GM19351 (cell line): ENCODE measurements around the gene DGKI.

Experiments used
- ATAC-seq: cut with Tn5 transposase; IDR thresholded peaks from one replicate; pipeline ENCODE4 v1.9.1; 2021; ENCODE audit warnings: mild to moderate bottlenecking, moderate library complexity; ENCODE audit not compliant: unreplicated experiment

DGKI gene

DNA sequence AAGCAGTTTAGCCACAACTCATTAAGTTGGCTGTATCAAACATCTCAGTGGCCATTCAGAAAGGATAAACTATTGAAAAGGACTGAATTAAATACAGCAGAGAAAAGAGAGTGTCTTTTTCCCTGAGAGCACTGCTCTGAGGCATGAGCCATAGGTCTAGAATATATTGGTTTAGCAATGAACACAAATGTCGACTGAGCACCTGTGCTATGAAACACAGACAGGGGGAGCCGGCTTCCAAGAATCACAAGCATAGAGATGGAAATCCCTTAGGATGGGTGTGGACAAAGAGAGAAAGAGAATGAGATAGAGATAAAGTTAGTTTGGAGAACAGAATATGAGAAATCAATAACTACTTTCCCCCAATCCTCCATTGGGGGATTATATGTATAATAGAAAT lies 54.8 kb downstream of the DGKI start:
- no peak for ATAC-seq

DNA sequence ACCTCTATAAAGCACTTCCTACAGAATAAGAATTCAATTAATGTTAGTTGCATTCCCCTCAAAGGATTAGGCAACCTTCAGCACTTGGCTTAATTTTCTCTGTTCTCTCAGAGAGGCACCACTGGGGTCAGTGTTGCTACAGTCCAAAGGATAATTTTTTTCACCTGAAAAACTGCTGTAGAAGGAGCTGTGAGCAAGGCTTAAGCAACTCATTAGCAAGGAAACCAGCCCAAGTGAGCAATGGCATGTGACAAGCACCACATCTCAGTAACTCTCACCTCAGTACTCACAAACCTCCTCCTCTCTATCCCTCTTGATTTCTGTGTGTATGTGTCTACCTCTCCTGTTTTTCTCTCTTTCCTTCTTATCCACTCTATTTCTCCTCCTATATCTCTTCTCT lies 55.9 kb downstream of the DGKI start:
- ATAC-seq = no peak

DNA sequence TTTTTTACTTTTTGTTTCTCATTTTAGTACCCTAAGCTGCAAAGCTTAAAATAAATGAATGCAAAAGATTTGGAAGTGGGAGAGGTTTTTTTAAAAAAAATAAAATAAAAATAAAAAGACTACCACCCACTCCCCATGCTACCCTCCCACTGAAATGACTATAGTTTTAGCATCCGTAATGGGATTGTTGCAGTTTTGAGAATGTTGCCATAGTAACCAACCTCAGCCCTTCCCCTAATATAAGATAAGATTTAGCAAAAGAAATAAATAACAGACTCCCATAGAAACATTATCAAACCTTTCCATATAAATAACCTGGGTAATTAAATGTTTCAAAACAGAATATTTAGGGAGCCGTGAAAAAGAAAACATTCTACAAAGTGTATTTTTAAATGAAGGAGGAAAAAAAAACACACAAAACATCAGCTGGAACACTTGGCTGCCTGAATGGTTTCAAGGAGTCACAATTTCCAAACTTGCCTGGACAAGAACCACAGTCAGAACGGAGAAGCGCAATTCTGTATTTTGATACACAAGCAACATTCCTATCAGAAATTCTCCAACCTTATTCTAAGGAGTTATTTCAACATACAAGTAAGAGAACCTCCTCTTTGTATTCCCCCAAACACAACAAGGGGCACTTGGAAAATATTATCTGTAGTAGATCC lies 57.4 kb downstream of the DGKI start:
- no peak for ATAC-seq

DNA sequence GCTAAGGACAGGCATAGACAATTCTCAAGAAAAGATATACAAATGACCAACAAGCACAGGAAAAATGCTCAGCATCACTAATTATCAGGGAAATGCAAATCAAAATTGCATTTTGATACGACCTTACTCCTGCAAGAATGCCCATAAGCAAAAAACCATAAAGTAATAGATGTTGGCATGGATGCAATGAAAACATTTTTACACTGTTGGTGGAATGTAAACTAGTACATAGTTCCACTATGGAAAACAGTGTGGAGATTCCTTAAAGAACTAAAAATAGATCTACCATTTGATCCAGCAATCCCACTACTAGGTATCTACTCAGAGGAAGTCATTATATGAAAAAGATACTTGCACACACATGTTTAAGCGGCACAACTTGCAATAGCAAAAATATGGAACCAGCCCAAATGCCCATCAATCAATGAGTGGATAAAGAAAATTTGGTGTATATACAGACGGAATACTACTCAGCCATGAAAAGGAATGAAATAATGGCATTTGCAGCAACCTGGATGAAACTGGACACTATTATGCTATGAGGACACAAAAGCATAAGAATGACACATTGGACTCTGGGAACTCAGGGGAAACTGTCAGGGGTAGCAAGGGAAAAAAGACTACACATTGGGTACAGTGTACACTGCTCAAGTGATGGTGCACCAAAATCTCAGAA lies 59.3 kb downstream of the DGKI start:
- no peak for ATAC-seq

DNA sequence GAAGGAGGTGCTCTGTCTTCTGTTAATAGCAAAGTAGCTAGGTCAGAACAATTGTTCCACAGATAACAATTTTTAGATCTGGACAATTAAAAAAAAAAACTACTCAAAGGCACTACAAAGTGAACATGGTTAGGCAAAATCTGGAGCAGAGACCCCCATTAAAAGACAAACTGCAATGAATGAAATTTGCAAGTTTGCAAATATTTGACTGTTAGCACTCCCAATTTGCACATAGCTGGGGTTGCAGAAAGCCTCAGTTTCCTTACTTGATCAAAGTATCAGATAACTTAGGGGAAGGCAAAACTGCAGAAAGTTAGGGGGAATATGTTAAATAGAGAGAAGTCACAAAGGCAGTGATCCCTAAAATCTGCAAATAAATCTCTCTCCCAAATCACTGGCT lies 68.3 kb downstream of the DGKI start:
- ATAC-seq = no peak

DNA sequence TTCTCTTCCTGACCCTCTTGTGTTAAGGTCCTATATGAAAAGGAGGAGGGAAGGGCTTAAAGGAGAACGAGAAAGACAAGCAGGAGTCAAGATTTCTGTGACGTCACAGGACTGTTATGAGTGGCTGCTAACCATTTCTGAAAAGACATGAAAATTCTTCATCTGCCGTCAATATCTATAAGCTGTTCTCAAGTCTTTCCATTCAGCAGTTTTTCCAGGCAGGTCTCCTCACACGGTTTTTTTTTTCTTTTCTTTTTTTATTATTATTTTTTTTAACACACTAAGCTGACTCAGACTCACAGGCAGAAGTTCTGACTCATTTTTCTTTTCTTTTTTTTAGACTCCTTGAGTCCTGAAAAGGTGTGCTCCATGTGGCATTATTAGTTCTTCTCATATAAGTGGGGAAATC lies 72.0 kb downstream of the DGKI start:
- peak; percentile 71 for ATAC-seq

DNA sequence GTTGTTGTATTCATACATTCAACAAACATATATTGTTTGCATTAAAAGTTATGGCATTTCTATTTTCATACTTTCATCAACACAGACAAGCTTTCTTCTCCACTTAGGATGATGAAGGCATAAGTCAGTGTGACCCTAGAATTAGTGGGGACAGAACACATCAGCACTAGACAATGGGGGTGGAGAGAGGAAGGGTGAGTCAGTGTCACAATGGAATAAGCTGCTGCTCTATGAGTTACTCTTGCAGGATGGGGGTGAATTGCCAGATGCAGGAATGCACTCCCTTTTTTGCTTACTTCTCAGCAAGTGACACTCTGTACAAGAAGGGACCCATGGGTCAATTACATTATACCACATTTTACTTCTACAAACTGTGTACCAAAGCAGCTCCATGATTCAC lies 74.0 kb downstream of the DGKI start:
- ATAC-seq = no peak

DNA sequence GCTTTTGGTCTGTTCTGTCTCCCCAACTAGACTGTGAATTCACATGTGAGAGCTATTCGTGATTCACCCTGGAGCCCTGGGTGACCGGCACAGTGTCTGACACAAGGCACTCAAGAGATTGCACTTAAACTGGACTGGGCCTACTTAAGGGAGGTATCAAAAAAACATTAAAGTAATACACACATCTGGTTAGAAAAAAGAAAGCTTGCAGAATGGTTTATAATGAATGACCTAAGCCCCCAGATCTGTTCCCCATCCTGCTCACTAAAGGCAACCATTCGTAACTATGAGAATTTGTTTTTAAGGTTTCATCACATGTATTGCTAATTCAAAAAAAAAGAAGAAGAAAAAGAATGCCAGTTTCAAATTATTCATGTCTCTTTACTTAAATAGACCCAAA lies 74.5 kb downstream of the DGKI start:
- no peak for ATAC-seq

DNA sequence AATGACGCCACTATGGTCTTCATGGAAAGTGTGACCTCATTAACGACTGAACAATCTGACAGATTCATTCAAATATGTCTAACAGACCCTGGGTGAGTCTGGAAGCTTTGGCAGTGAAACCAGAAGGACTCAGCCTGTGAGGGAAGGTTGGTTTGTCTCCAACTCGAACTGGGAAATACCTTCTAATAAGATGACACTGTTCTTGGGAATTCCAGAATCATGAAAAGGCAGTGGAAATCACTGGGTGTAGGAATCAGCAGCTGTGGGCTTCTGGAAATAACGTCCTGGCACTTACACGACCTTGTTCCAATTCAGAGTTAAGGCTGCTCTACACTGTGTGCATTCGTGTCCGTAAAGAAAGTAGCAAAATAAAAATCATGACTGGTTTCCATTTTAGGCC lies 75.1 kb downstream of the DGKI start:
- ATAC-seq = no peak

DNA sequence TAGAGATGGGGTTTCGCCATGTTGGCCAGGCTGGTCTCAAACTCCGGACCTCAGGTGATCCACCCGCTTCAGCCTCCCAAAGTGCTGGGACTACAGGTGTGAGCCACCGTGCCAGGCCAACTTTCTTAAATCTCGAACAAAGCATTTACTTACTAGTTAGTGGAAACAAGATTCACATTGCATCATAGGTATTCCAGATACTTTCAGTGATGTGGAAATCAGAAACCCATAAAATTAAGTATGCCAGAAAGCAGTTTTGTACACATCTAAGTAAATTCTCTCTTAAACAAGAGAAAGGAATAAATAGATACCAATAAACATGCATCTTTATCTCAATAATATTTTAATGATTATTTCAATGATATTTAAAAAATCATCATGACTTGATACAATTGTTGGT lies 75.5 kb downstream of the DGKI start:
- ATAC-seq = no peak

DNA sequence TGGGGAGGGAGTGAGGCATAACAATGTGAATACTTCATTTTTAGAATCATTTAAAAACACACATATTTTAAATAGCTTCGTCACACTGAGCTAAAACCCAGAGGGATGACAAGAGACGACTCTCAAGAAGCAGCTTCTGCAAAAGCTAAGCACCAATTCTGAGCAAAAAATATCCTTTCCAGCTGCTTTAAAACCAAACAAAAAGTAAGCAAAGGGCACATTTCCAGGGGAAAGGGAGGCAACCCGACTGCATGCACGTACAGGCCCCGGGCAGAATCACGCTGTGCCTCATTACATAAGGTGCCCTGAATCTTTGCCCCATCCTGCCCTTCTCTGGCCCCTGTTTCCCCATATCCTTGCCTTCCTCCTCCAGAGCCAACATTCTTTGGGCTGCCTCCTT lies 78.4 kb downstream of the DGKI start:
- ATAC-seq = no peak

DNA sequence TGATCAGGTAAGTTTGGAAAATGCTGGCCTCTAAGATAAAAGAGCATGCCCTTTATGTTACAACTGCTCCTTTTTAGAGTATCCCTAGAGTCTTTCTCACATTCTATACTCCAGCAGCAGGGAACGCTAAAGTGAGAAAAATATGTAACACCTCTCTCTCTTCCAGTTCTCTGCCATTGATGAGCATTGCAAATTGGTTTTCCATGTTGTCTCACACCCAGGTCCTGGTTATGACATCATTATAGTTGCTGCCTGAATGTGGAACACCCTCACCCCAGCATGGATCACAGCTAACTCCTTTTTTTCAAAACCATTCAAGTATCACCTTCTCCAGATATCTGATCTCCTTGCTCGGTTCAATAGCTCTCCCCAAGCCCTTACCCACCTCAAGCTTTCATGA lies 84.4 kb downstream of the DGKI start:
- ATAC-seq = no peak

DNA sequence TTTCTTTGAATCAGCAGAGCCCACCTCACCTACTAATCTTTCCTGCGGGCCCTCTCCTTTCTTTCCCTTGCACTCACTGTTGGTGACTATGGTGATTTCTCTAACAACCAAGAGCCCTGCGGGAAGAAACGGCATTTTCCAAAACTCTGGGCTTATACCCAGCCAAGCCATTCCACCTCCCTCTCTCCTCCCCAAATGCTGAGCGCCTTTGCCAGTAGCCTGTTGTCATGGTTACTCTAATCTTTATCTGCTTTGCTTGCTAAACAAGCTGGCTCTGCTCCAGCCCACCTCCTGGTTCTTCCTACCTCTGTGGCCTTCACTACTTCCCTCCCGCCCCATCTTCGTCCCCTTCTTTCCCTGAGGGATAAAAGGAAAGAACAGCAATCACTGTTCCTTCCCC lies 86.7 kb downstream of the DGKI start:
- ATAC-seq = no peak

DNA sequence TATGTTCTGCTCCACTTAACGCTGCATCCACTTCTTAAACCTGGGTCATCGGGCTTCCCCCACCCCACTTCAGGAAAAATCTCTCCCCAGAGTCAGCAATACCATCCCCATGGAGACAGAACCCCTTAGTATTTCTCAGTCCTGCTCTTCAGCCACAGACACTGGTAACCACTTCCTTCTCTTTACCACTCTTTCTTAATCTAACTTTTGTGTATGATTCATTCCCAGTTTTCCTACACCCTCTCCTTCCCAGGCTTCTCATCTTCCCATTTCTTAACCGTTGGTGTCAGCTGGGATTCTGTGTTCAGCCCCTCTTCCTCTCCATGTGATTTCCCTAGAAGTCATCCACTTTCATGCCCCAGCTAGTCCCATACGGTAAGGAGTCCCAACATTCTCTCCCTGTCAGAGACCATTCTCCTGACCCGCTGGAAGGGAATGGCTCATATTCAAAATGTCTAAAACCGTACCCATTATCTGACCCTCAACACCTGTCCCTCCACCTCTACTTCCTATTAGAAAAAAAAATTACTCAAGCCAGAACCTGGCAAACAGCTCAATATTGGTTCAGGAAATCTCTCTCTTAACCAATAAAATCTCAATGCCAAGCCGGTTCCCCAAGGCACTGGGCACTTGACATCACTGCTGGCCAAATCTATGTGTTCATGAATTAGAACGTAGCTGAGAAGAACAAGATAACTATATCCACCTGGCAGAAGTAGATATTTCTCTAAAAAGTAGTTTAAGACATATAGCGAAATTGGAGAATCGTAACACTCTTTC lies 89.4 kb downstream of the DGKI start:
- ATAC-seq = no peak

DNA sequence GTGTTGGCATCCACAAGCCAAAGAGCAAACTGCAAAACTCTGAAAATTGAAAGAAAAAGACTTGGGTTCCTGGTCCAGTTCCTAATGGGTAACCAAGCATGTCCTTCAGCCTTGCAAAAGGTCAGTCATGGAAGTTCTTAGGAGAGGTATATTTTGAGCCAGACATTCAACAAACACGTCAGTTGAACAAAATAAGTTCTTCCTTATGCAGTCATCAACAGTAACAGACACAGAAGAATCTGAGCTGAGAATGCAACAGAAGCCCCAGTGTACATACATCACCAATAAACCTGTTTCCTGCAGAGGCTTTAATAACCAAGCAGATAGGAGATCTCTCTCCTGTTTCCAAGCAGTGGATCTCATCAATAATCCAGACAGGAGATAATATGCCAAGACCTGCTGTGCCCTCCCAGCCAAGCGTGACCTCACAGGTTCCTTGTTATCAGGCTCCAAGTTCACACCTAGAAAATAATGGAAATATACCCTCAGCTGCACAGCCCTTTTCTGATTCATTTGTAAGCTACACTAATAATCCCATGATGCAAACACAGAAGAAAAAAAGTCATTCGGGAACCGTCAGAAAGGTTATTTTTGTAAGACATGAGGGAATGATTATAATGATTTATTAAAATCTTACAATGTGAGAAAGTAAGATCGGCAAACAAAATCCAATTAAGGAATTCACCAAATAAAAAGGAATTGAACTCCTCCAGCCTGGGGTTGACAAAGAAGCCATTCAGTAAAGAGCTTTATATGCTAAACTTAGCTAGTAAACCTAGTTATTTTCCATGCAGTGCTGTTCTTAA lies 90.7 kb downstream of the DGKI start:
- no peak for ATAC-seq

DNA sequence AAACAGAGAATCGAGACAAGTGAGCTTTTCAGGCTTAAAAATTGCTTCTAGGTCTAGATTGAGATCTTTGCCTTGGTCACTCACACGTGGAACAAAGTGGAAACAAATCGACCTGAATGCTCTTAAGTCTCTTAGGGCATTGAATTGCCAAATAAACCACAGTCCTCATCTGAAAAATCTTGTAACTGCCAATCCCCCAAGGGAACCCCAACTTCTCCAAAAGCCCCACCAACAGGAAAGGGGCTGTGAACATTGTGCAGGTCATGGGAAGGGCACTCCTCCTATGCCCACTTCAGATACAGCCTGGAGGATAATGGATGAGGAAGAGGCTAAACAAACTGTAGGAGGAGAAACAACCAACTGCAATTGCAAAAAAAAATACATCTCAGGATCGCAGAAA lies 91.3 kb downstream of the DGKI start:
- ATAC-seq = no peak

DNA sequence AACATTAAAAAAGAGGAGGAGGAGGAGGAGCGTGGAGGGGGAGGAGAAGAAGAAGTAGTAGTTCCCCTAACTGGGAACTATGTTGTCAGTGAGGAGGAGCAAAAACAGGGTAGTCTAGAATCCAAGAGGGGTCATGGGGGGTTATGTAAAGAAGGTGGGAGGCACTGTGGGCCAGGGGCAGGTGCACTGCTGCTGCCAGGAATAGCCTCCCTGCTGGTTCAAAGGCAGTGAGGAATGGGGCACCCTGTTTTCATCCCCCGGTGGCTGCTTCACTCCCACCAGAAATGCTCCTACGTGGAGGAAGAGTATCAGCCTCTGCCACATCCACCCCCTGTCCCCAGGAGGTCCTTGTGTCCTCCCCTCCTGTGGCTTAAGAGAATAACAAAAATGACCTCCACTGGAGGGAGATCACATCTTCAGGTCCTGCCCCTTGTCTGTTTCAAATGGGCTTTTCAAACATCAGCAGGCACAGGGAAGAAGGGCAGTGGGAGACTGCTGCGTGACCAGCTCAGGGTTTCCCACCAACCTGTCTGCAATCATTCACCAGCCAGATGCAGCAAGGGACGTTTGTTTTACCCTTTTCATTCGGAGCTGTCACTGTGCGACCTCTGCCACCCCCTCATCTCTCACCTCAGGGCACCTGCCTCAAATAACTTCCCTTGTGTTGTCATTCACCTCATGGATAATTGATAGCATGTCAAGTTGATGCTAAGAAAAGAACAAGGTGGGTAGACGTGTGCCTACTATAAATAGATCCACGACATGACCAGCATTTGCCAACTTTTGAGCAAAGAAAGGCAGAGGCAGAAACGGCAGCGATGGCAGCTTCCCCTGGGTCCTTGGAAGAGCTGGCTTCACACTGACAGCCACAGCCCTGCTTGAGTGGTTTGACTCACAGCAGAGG lies 92.6 kb downstream of the DGKI start:
- no peak for ATAC-seq

DNA sequence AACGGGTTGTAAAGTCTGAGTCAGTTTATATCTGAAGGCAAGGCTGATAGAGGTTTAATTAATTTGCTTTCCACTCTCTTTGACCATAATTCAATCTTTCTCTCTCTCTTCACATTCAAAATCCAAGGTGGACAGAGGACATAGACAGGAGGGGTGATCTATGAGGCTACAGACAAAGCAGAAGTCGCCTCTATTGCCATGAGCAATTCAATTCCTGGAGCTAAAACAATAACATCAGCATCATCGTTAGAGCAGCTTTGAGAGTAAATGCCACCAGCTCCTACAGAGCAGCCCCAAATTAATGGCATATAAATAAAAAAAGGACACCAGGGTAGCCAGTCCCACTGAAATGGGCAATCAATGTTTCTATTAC lies 93.2 kb downstream of the DGKI start:
- ATAC-seq = no peak

DNA sequence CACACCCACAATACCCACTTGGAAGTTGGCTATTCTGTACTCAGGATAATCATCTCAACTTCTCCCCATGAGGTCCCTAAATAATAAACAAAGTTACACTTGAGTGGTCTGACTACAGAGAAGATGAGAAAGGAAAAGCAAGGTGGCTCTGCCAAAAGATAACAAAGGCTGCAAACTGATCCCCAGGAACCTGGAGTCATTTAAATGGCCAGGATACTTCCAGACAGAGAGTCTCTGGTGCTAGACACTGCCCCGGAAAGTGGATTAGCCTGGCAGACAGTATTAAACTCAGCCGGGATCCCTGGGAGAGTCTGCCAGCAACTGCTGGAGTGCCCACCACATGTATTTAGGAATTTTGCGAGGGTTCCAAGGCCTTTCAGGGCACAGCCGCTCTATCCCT lies 93.7 kb downstream of the DGKI start:
- no peak for ATAC-seq

DNA sequence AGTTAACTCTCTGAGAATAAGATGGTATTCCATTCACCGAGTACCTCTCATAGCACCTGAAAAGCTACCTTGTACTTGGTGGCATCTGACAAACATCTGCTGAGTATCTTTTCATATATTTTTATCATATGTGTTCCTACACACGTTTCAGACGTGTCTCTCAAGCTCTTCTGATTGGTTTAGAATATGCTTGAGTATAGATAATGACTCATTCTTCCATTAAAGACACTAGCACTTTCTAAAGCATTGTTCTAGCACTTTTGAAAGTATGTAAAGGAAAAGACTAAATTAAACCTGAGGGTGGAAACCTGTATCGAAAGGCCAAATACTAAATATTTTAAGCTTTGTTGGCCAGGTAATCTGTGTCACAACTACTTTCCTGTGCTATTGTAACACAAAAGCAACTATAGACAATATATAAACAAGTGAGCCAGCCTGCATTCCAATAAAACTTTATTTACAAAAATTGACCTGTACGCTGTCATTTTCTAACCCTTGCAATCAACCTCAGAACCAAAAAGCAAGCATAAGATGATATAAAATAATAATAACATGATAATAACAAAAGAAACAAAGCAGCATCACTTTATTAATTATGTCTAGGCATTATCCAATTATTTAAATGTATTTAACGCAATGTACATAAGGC lies 95.3 kb downstream of the DGKI start:
- ATAC-seq = no peak
